ENCODE data around the gene ZNF789.

Gene ZNF789

DNA sequence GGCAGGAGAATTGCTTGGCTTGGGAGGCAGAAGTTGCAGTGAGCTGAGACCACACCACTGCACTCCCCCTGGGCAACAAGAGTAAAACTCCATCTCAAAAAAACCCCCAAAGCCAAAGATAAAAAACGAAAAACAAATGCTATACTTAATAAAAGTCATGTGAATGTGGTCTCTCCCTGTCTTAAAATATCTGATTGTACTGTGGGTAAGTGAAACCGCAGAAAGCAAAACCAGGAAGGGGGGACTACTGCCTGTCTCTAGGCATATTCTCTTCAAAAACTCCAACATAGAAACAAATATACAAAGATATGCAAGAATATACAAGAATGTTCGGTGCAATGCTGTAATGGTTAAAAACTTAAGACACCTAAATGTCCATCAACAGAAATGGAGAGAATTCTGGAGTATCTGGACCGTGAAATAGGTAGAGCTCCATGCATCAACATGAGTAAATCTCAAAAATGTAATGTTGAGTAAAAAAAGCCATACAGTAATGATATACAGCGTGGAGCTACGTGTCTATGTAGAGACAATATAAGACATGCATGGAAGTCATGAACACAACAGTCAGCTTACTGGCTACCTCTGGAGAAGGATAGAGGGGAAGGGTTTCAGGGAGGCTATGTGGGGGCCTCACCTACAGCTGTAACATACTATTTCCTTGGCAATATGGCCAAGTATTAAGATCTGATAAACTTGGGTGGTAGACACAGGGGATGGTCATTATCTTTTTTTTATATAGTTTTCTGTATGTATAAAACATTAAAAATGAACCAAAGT lies 25.3 kb downstream of the ZNF789 start:
- H3K27ac ChIP-seq (ENCODE audit: poor library complexity, severe bottlenecking): no peak overlapping the region
- DNase-seq (ENCODE audit: low spot score) (no peak), ATAC-seq (ENCODE audit: low read depth) (no peak)
- TF ChIP-seq, protein P1, sequence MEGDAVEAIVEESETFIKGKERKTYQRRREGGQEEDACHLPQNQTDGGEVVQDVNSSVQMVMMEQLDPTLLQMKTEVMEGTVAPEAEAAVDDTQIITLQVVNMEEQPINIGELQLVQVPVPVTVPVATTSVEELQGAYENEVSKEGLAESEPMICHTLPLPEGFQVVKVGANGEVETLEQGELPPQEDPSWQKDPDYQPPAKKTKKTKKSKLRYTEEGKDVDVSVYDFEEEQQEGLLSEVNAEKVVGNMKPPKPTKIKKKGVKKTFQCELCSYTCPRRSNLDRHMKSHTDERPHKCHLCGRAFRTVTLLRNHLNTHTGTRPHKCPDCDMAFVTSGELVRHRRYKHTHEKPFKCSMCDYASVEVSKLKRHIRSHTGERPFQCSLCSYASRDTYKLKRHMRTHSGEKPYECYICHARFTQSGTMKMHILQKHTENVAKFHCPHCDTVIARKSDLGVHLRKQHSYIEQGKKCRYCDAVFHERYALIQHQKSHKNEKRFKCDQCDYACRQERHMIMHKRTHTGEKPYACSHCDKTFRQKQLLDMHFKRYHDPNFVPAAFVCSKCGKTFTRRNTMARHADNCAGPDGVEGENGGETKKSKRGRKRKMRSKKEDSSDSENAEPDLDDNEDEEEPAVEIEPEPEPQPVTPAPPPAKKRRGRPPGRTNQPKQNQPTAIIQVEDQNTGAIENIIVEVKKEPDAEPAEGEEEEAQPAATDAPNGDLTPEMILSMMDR (IDR thresholded peaks at IDR 0.05; ENCODE audit: poor library complexity, severe bottlenecking): no peak
- H3K27me3 ChIP-seq (ENCODE audit: insufficient read depth, poor library complexity, severe bottlenecking): no peaks in the 10 kb centered on the region
- no peaks in the 10 kb centered on the region for H3K4me1 ChIP-seq (ENCODE audit: insufficient read depth, poor library complexity, severe bottlenecking)
- H3K9me3 ChIP-seq (ENCODE audit: severe bottlenecking): peaks cover 15% of the 10 kb centered on the region
- peak overlapping the region; percentile 78 for H3K4me3 ChIP-seq (ENCODE audit: severe bottlenecking)
- H3K36me3 ChIP-seq (ENCODE audit: low read depth): peaks cover 56% of the 10 kb centered on the region

DNA sequence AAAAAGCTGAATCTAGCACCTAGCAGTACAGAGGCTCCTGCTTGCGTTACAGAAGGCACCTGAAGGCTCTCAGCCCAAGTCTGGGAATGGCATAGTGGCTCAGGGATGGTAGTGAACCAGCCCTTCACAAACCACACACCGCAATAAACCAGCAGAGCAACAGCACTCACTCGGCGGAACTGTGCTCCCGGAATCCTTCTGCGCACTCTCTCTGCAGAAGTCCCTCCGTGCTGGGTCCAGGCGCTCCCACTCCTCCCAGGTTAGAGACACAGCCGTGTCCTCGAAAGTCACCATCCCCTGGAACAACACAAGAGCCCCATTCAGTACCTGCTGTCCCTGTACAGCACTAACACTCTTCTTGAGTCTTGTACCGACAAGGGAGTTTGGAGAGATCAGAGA lies 25.9 kb downstream of the ZNF789 start:
- ATAC-seq (ENCODE audit: low read depth) (no peak; the same call in 2 of the 3 replicates), DNase-seq (ENCODE audit: low spot score) (no peak)
- peaks cover 50% of the 10 kb centered on the region for H3K36me3 ChIP-seq (ENCODE audit: low read depth)
- no peaks in the 10 kb centered on the region for H3K27me3 ChIP-seq (ENCODE audit: insufficient read depth, poor library complexity, severe bottlenecking)
- H3K4me1 ChIP-seq (ENCODE audit: insufficient read depth, poor library complexity, severe bottlenecking): no peaks in the 10 kb centered on the region
- H3K9me3 ChIP-seq (ENCODE audit: severe bottlenecking): peaks cover 15% of the 10 kb centered on the region
- no peak overlapping the region for H3K27ac ChIP-seq (ENCODE audit: poor library complexity, severe bottlenecking)
- peak overlapping the region; percentile 78 for H3K4me3 ChIP-seq (ENCODE audit: severe bottlenecking)
- TF ChIP-seq, protein P1 (IDR thresholded peaks at IDR 0.05; ENCODE audit: poor library complexity, severe bottlenecking): no peak

DNA sequence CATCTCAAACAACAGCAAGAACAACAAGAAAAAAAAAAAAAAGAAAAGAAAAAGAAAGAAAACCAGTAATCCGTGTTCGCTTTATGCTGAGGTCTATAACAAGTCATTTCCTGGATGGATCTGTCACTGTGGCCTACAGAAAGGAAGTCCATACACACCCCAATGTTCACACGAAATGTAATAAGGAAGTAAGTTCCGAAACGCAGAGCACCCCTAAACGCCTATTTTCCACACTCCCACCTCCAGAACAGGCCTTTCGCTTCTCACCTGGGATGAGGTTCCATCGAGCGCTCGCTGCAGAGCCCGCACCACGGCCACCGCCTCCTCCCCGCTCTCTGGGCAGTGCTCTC lies 26.7 kb downstream of the ZNF789 start:
- H3K9me3 ChIP-seq (ENCODE audit: severe bottlenecking): peaks cover 7% of the 10 kb centered on the region
- ATAC-seq (ENCODE audit: low read depth) (peak; percentile 12; the same call in 2 of the 3 replicates), DNase-seq (ENCODE audit: low spot score) (no peak)
- H3K27me3 ChIP-seq (ENCODE audit: insufficient read depth, poor library complexity, severe bottlenecking): no peaks in the 10 kb centered on the region
- TF ChIP-seq, protein P1 (IDR thresholded peaks at IDR 0.05; ENCODE audit: poor library complexity, severe bottlenecking): no peak
- peak overlapping the region; percentile 78 for H3K4me3 ChIP-seq (ENCODE audit: severe bottlenecking)
- H3K27ac ChIP-seq (ENCODE audit: poor library complexity, severe bottlenecking): peak overlapping the region; percentile 69
- no peaks in the 10 kb centered on the region for H3K4me1 ChIP-seq (ENCODE audit: insufficient read depth, poor library complexity, severe bottlenecking)
- peaks cover 42% of the 10 kb centered on the region for H3K36me3 ChIP-seq (ENCODE audit: low read depth)

DNA sequence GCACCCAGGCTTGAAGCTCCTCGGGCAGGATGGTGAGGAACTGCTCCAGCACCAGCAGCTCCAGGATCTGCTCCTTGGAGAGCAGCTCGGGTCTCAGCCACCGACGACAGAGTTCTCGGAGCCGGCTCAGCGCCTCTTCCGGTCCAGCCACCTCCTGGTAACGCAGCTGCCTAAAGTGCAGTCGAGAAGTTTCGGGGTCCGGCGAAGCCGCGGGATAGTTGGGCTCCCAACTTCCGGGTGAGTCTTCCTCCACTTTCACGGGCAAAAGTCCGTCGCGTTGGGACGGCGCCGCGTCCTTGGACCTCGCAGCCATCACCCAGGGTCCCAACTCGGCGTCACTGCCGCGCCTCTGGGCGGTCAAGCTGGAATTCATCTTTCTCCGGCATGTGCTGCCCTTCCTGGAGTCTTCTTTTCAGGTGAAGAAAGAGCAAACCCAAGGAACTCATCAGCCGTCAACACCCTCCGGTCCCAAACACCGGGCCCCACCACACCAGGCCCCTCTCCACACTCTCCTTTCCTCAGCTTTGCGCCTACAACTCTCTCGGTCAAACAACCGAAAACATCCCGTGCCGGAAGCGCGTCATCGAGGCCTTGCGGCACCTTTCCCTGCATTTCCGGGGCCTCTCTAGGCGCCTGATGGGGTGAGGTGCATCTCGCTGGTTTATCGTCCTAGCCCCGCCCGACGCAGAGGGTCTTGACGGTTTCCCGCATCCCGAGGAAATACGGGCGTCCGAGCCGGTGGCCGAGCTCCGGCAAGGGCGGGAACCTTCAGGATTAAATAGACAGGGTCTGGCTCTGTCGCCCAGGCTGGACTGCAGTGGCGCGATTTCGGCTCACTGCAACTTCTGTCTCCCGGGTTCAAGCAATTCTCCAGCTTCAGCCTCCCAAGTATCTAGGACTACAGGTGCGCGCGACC lies 27.3 kb downstream of the ZNF789 start, which contains the start of gene ZNF394:
Gene ZNF394, minus strand, starts transcription at position 561 of the 916 bp plus-strand sequence. Its CDS starts 188 bp downstream, at position 373.
- H3K27ac ChIP-seq (ENCODE audit: poor library complexity, severe bottlenecking): peak within 1 kb of the TSS; percentile 69
- peak within 1 kb of the TSS; percentile 78 for H3K4me3 ChIP-seq (ENCODE audit: severe bottlenecking)
- H3K36me3 ChIP-seq (ENCODE audit: low read depth): peaks cover 35% of the 10 kb centered on the region
- DNase-seq (ENCODE audit: low spot score): peak; percentile 92
- peaks cover under 1% of the 10 kb centered on the region for H3K9me3 ChIP-seq (ENCODE audit: severe bottlenecking)
- no peaks in the 10 kb centered on the region for H3K4me1 ChIP-seq (ENCODE audit: insufficient read depth, poor library complexity, severe bottlenecking)
- TF ChIP-seq, protein P1 (IDR thresholded peaks at IDR 0.05; ENCODE audit: poor library complexity, severe bottlenecking): no peak
- ATAC-seq (ENCODE audit: low read depth): peak; percentile 57
- no peaks in the 10 kb centered on the region for H3K27me3 ChIP-seq (ENCODE audit: insufficient read depth, poor library complexity, severe bottlenecking)
